Fibroblast of lung (primary cell): ENCODE measurements around the gene ANKS3.

Experiments
- CTCF ChIP-seq, 2 donors: IDR thresholded peaks in 1 of 2; conservative IDR thresholded peaks in 1 of 2; 1 replicate in 1 of 2; 2 replicates in 1 of 2; pipeline ENCODE4 v1.5.1; 2011 to 2012; ENCODE audit warnings: low read length in 2 of 2, control low read depth in 1 of 2, inconsistent platforms in 1 of 2, low read depth in 1 of 2, mild to moderate bottlenecking in 1 of 2
- EZH2 ChIP-seq: IDR thresholded peaks from 2 replicates; pipeline ENCODE4 v1.5.1; 2012; ENCODE audit warnings: low read length, control low read depth, mild to moderate bottlenecking; ENCODE audit errors: missing control alignments

DNA sequence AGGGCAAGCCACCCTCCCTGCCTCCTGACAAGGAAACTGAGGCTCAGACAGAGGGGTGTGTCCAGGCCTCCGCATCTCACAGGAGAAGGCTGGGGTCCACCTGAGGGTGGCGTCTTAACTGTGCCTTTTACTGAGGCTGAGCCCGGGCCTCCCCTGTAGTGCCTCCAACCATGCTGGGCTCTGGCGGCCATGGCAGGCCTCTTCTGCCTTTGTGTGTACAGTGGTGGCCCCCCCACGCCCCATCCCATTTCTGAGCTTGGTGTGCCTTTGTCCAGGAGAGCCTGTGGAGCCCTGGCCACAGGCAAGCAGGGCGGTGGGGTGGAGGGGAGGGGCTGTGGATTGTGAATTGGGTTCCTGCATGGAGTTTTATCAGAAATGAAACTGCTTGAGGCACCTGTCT, 78.3 kb downstream of the ANKS3 start:
- TF ChIP-seq EZH2 (no peak), CTCF (conservative IDR thresholded peaks at IDR 0.05 in 1 of 2, IDR thresholded peaks at IDR 0.05 in 1 of 2; ENCODE audit: low read depth in 1 of 2, low read length in 2 of 2) (no peak)
